ENCODE measurements around the gene SEL1L3. TPM values are rescaled to one million over a fixed set of nuclear protein-coding genes. Genes with fewer than 3 reads are reported as not detected.

SEL1L3 gene
- total RNA-seq, 3 donors from 2014 or later (not counting 1 experiment from before 2014, with no cell fraction given), result 45.4 to 61.0 (median 45.7) TPM

DNA sequence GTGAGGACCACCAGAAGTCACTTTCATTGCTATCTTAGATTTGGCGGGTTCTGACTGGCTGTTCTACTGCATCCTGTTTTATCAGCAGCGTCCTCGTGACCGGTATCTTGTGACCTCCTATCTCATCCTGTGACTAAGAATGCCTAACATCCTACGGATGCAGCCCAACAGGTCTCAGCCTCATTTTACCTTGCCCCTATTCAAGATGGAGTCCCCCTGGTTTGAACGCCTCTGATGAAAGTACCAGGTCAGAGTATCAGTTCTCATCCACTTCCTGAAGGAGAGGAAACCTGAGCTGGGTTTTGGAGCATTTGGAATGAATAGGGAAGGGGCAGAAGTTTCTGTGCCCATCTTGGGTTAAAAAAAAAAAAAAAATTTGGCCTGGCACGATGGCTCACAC lies 136.9 kb downstream of the SEL1L3 start:
- H3K36me3 ChIP-seq (ENCODE audit: control insufficient read depth, insufficient read depth, low read length), result no peaks in the 10 kb centered on the region
- 83% methylated on average over 7 of the region's 7 CpGs for WGBS (ENCODE audit: insufficient coverage)
- H3K27me3 ChIP-seq (ENCODE audit: control insufficient read depth, insufficient read depth, low read length), result no peaks in the 10 kb centered on the region
- no peak overlapping the region for H3K4me3 Mint-ChIP-seq
- TF ChIP-seq CTCF (IDR thresholded peaks at IDR 0.05), result no peak
- H3K27me3 Mint-ChIP-seq (ENCODE audit: low read depth in 2 of 2), result no peaks in the 10 kb centered on the region
- DNase-seq (no peak), ATAC-seq (no peak)
- peaks cover 0 to 5% of the 10 kb centered on the region in 2 donors for H3K4me1 Mint-ChIP-seq
- H3K4me3 ChIP-seq (ENCODE audit: low read length), result no peak overlapping the region
- intact Hi-C loops (cut with micrococcal nuclease), result no loop called here
- H3K27ac Mint-ChIP-seq, result no peak overlapping the region
- H3K9me3 Mint-ChIP-seq, result no peaks in the 10 kb centered on the region
- no peak overlapping the region for H3K27ac ChIP-seq (ENCODE audit: low read length)
- no peaks in the 10 kb centered on the region for H3K36me3 Mint-ChIP-seq
- H3K9me3 ChIP-seq (ENCODE audit: control insufficient read depth, insufficient read depth, low read length), result no peaks in the 10 kb centered on the region
- H3K4me1 ChIP-seq (ENCODE audit: control insufficient read depth, insufficient read depth, low read length), result peaks cover 4% of the 10 kb centered on the region

DNA sequence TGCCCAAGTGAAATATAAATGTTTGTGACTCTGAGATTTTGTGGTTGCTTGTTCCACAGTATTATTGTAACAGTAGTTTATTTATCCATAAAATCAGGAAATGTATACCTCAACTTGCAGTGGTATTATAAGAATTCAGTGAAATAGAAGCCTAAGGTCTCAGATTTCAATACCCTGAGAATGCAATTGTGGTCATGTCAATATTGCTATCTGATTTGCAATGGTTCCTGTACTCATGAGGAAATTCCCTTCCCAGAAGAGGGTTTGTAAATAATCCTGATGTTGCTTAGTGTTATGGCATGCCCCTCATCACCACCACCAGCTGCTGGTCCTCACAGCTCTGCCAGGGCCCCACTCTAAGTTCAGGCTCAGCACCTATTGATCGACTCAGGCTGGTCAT lies 139.4 kb downstream of the SEL1L3 start:
- DNase-seq, result no peak
- Histone ChIP-seq H3K4me1 (ENCODE audit: control insufficient read depth, insufficient read depth, low read length) (no peaks in the 10 kb centered on the region), H3K9me3 (ENCODE audit: control insufficient read depth, insufficient read depth, low read length) (no peaks in the 10 kb centered on the region), H3K27ac (ENCODE audit: low read length) (no peak overlapping the region), H3K27me3 (ENCODE audit: control insufficient read depth, insufficient read depth, low read length) (no peaks in the 10 kb centered on the region), H3K4me3 (ENCODE audit: low read length) (no peak overlapping the region), H3K36me3 (ENCODE audit: control insufficient read depth, insufficient read depth, low read length) (no peaks in the 10 kb centered on the region)
- Mint-ChIP-seq H3K36me3 (no peaks in the 10 kb centered on the region), H3K4me3 (no peak overlapping the region), H3K27me3 (ENCODE audit: low read depth in 2 of 2) (no peaks in the 10 kb centered on the region), H3K9me3 (no peaks in the 10 kb centered on the region), H3K27ac (no peak overlapping the region), H3K4me1 (no peaks in the 10 kb centered on the region)
- intact Hi-C loops (cut with micrococcal nuclease), result no loop called here
- 95% methylated on average over 1 of the region's 1 CpG for WGBS (ENCODE audit: insufficient coverage)
- ATAC-seq, result no peak
- no peak for TF ChIP-seq CTCF (IDR thresholded peaks at IDR 0.05)

DNA sequence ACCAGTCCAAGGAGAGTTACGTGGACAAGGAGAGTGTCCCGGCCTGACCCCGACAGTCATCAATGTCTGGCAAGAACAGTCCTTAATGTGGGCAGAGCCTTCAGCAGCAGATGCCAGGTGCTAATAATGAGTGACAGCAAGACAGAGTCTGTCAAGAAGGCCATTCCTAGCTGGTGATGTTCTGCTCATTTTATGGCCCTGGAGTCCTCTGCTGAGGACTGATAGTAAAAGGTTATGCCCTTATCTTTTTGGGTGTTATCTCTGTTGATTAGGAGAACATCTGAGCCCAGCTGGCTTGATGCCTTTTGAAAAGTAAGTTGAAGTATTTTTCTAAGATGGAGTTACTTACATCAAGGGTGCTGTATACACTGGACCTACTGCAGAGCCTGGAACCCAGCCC lies 139.8 kb downstream of the SEL1L3 start:
- intact Hi-C loops (cut with micrococcal nuclease), result no loop called here
- no peaks in the 10 kb centered on the region for H3K9me3 Mint-ChIP-seq
- DNase-seq, result no peak
- WGBS (ENCODE audit: insufficient coverage), result 98% methylated on average over 3 of the region's 3 CpGs
- no peaks in the 10 kb centered on the region for H3K27me3 Mint-ChIP-seq (ENCODE audit: low read depth in 2 of 2)
- no peaks in the 10 kb centered on the region for H3K36me3 Mint-ChIP-seq
- Histone ChIP-seq H3K27me3 (ENCODE audit: control insufficient read depth, insufficient read depth, low read length) (no peaks in the 10 kb centered on the region), H3K4me3 (ENCODE audit: low read length) (no peak overlapping the region), H3K9me3 (ENCODE audit: control insufficient read depth, insufficient read depth, low read length) (no peaks in the 10 kb centered on the region), H3K27ac (ENCODE audit: low read length) (no peak overlapping the region), H3K36me3 (ENCODE audit: control insufficient read depth, insufficient read depth, low read length) (no peaks in the 10 kb centered on the region), H3K4me1 (ENCODE audit: control insufficient read depth, insufficient read depth, low read length) (no peaks in the 10 kb centered on the region)
- no peak for TF ChIP-seq CTCF (IDR thresholded peaks at IDR 0.05)
- H3K4me1 Mint-ChIP-seq, result no peaks in the 10 kb centered on the region
- H3K4me3 Mint-ChIP-seq, result no peak overlapping the region
- no peak overlapping the region for H3K27ac Mint-ChIP-seq
- no peak for ATAC-seq

DNA sequence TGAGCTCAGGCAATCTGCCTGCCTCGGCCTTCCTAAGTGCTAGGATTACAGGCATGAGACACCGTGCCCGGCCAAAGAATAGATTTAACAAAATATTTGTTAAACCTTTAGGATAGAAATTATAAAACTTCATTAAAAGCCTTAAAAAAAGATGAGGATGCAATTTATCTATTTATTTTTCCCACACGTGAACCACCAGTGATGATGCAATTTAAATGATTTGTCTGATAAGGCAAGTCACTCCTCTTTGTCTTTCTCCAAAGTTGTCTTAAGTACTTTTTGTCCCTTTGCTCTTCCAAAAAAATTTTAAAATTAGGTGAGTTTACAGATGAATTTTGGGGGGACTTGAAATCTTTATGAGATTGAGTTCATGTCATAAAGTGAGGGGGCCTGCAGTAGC lies 149.0 kb downstream of the SEL1L3 start:
- TF ChIP-seq CTCF (IDR thresholded peaks at IDR 0.05), result no peak
- Histone ChIP-seq H3K27me3 (ENCODE audit: control insufficient read depth, insufficient read depth, low read length) (no peaks in the 10 kb centered on the region), H3K4me3 (ENCODE audit: low read length) (no peak overlapping the region), H3K27ac (ENCODE audit: low read length) (no peak overlapping the region), H3K9me3 (ENCODE audit: control insufficient read depth, insufficient read depth, low read length) (no peaks in the 10 kb centered on the region), H3K4me1 (ENCODE audit: control insufficient read depth, insufficient read depth, low read length) (no peaks in the 10 kb centered on the region), H3K36me3 (ENCODE audit: control insufficient read depth, insufficient read depth, low read length) (no peaks in the 10 kb centered on the region)
- no peak for DNase-seq
- intact Hi-C loops (cut with micrococcal nuclease), result no loop called here
- no peak for ATAC-seq
- H3K36me3 Mint-ChIP-seq, result no peaks in the 10 kb centered on the region
- no peak overlapping the region for H3K27ac Mint-ChIP-seq
- H3K9me3 Mint-ChIP-seq, result peaks cover 2 to 3% of the 10 kb centered on the region in 2 donors
- no peaks in the 10 kb centered on the region for H3K27me3 Mint-ChIP-seq (ENCODE audit: low read depth in 2 of 2)
- WGBS (ENCODE audit: insufficient coverage), result 100% methylated on average over 1 of the region's 4 CpGs
- no peaks in the 10 kb centered on the region for H3K4me1 Mint-ChIP-seq
- no peak overlapping the region for H3K4me3 Mint-ChIP-seq

All from natural killer cell (primary cell).